Retinal pigment epithelial cell (primary cell): ENCODE results near the gene NFATC3.

Experiments used
- DNase-seq: peaks from one replicate; pipeline ENCODE4 v3.0.0-alpha.2; 2010; ENCODE audit warnings: low read depth
- H3K4me3 ChIP-seq: 2 replicates; pipeline ENCODE4 v1.5.1; 2011; ENCODE audit warnings: mild to moderate bottlenecking, low read length, control low read depth, moderate library complexity
- CTCF ChIP-seq: conservative IDR thresholded peaks from 2 replicates; pipeline ENCODE4 v1.5.1; 2011; ENCODE audit warnings: low read depth, low read length, control low read depth, inconsistent platforms

NFATC3 gene

GRCh38 chr16:68179196-68179795 is 94.1 kb downstream of the NFATC3 start:
- DNase-seq = no peak
- no peak overlapping the region for H3K4me3 ChIP-seq
- no peak for TF ChIP-seq CTCF

- DNase-seq = no peak
- H3K4me3 ChIP-seq = no peak overlapping the region
- no peak for TF ChIP-seq CTCF
These were observed 94.7 kb downstream of the NFATC3 start for GRCh38 chr16:68179855-68180254.

- no peak for DNase-seq
- no peak overlapping the region for H3K4me3 ChIP-seq
- no peak for TF ChIP-seq CTCF
These were observed 97.9 kb downstream of the NFATC3 start for GRCh38 chr16:68183046-68183445.

- H3K4me3 ChIP-seq = no peak overlapping the region
- no peak for DNase-seq
- TF ChIP-seq CTCF = no peak
These were observed 101.7 kb downstream of the NFATC3 start for GRCh38 chr16:68186877-68187276.

- no peak for DNase-seq
- H3K4me3 ChIP-seq = no peak overlapping the region
- TF ChIP-seq CTCF = no peak
These were observed 102.3 kb downstream of the NFATC3 start for GRCh38 chr16:68187505-68187904.

- no peak overlapping the region for H3K4me3 ChIP-seq
- no peak for TF ChIP-seq CTCF
- DNase-seq = no peak
These were observed 103.0 kb downstream of the NFATC3 start for GRCh38 chr16:68188170-68188569.

- no peak overlapping the region for H3K4me3 ChIP-seq
- TF ChIP-seq CTCF = no peak
- no peak for DNase-seq
These were observed 104.9 kb downstream of the NFATC3 start for GRCh38 chr16:68190081-68190480.
